ENCODE results near the gene MACC1. TPM values are rescaled to one million over a fixed set of nuclear protein-coding genes. Genes with fewer than 3 reads are reported as not detected.

Gene MACC1
- total RNA-seq, 2 donors from 2014 or later = 0.06 to 0.16 TPM

- intact Hi-C loops (cut with DNase I) = no loop called here
- DNase-seq (no peak), ATAC-seq (peak; percentile 30 to 75)
Measured at GRCh38 chr7:20114468-20114867, 102.7 kb downstream of the MACC1 start.

- ATAC-seq (peak in 1 of 2 donors; percentile 35), DNase-seq (no peak)
- intact Hi-C loops (cut with DNase I) = no loop called here
Measured at GRCh38 chr7:20113427-20114027, 103.7 kb downstream of the MACC1 start.

- DNase-seq = no peak
- no peak for ATAC-seq
- intact Hi-C loops (cut with DNase I) = no loop called here
Measured at GRCh38 chr7:20112696-20113095, 104.5 kb downstream of the MACC1 start.

GRCh38 chr7:20111821-20112542 lies 105.2 kb downstream of the MACC1 start:
- intact Hi-C loops (cut with DNase I) = no loop called here
- no peak for DNase-seq
- ATAC-seq = no peak

GRCh38 chr7:20107582-20107981 lies 109.6 kb downstream of the MACC1 start:
- DNase-seq (no peak), ATAC-seq (no peak)
- intact Hi-C loops (cut with DNase I) = no loop called here

GRCh38 chr7:20104696-20105095 lies 112.5 kb downstream of the MACC1 start:
- ATAC-seq = no peak
- intact Hi-C loops (cut with DNase I) = no loop called here

GRCh38 chr7:20102982-20103381 lies 114.2 kb downstream of the MACC1 start:
- DNase-seq (no peak), ATAC-seq (no peak)
- intact Hi-C loops (cut with DNase I) = no loop called here

More at GRCh38 chr7:20104696-20105095, 112.5 kb downstream of the MACC1 start:
- no peak for DNase-seq

GRCh38 chr7:20095862-20096261 lies 121.3 kb downstream of the MACC1 start:
- intact Hi-C loops (cut with DNase I) = no loop called here
- no peak for DNase-seq

GRCh38 chr7:20095436-20095835 lies 121.7 kb downstream of the MACC1 start:
- DNase-seq (no peak), ATAC-seq (no peak)
- intact Hi-C loops (cut with DNase I) = no loop called here

More at GRCh38 chr7:20095862-20096261, 121.3 kb downstream of the MACC1 start:
- ATAC-seq = no peak

- ATAC-seq (no peak), DNase-seq (no peak)
- intact Hi-C loops (cut with DNase I) = no loop called here
Measured at GRCh38 chr7:20089431-20089830, 127.8 kb downstream of the MACC1 start.

- intact Hi-C loops (cut with DNase I) = no loop called here
Measured at GRCh38 chr7:20085086-20085485, 132.1 kb downstream of the MACC1 start.

More at GRCh38 chr7:20085086-20085485, 132.1 kb downstream of the MACC1 start:
- no peak for DNase-seq
- peak in 1 of 2 donors; percentile 69 for ATAC-seq

Other genes with a start within 250 kb of the MACC1 start
- 1 to 10 TPM; 4.8 to 5.2 TPM for gene ITGB8, start 113.5 kb upstream of the MACC1 start, total RNA-seq

Data from left cardiac atrium (tissue), 4 donors.